Loucy (cell line): Measurements from ENCODE around the gene CEP290.
A peak's percentile ranks its signal among the peaks of the same experiment; 100 is the strongest.

Experiments used
- EZH2phosphoT487 ChIP-seq: fragments of 200-600 bp; IDR thresholded peaks from 2 replicates; pipeline ENCODE4 v1.6.1; 2018; ENCODE audit warnings: antibody characterized with exemption, mild to moderate bottlenecking, moderate library complexity, borderline replicate concordance
- TF ChIP-seq, protein P1 (sequence below): fragments of 200-600 bp; sonication (generic); conservative IDR thresholded peaks from 2 replicates; pipeline ENCODE4 v1.5.1; 2014; ENCODE audit warnings: mild to moderate bottlenecking, antibody characterized with exemption, low read length

DNA sequence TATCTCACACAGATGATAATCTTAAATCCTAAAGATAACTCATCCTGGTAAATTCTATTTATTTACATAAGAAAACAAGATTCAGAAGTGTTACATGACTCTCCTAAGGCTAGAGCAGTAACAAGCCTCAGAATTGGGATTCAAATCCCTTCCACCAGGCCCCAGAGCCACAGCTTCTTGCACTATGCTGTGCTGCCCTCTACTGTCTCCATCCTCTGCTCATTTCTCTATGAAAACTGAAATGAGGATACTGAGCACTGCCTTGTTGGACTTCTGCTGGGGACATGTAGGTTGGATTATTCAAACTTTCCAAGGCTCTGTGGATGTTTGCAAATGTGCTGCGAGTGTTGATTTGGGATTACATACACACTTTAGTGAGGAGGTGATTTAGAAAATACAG, 89.2 kb downstream of the CEP290 start:
- TF ChIP-seq, protein P1, sequence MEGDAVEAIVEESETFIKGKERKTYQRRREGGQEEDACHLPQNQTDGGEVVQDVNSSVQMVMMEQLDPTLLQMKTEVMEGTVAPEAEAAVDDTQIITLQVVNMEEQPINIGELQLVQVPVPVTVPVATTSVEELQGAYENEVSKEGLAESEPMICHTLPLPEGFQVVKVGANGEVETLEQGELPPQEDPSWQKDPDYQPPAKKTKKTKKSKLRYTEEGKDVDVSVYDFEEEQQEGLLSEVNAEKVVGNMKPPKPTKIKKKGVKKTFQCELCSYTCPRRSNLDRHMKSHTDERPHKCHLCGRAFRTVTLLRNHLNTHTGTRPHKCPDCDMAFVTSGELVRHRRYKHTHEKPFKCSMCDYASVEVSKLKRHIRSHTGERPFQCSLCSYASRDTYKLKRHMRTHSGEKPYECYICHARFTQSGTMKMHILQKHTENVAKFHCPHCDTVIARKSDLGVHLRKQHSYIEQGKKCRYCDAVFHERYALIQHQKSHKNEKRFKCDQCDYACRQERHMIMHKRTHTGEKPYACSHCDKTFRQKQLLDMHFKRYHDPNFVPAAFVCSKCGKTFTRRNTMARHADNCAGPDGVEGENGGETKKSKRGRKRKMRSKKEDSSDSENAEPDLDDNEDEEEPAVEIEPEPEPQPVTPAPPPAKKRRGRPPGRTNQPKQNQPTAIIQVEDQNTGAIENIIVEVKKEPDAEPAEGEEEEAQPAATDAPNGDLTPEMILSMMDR: peak; percentile 69
- no peak for TF ChIP-seq EZH2phosphoT487
